T-helper 17 cell (primary cell): Measurements from ENCODE around the gene AKR1C3. TPM values are rescaled to one million over a fixed set of nuclear protein-coding genes. Genes with fewer than 3 reads are reported as not detected.

Source experiments
- total RNA-seq, 4 donors: library from RNA in 2 of 4; stranded (reverse) in 2 of 4; gene quantifications; one replicate each; pipeline ENCODE4 v1.2.3 and lab custom pipeline; 2022 to 2026

Gene AKR1C3
- total RNA-seq, 2 donors from 2014 or later = 0.60 to 1.4 TPM

Other genes with a start within 250 kb of the AKR1C3 start
- 1 to 10 TPM; 1.0 to 1.2 TPM for gene AKR1C1, start 131.0 kb upstream of the AKR1C3 start, total RNA-seq
- gene AKR1C2, start 90.6 kb upstream of the AKR1C3 start, total RNA-seq = not detected
- 1 to 10 TPM in 1 of 2 donors, under 1 TPM in 1; 0.87 to 1.6 TPM for gene AKR1C8, start 90.7 kb downstream of the AKR1C3 start, total RNA-seq
- not detected for gene AKR1C4, start 102.4 kb downstream of the AKR1C3 start, total RNA-seq